RWPE2 (cell line): Measurements from ENCODE around the gene TTLL5.

ENCODE experiments used
- ATAC-seq: fragments of 200-7000 bp; cut with Tn5 transposase; 3 replicates; pipeline ENCODE4 v1.9.1; 2021; ENCODE audit warnings: low read depth
- DNase-seq: peaks from one replicate; pipeline ENCODE4 v3.0.0-alpha.2; 2020; ENCODE audit warnings: low spot score
- H3K27ac ChIP-seq: fragments of 450-650 bp; 2 replicates; pipeline ENCODE4 v1.5.1; 2017; ENCODE audit warnings: mild to moderate bottlenecking; ENCODE audit not compliant: poor library complexity, severe bottlenecking
- H3K27me3 ChIP-seq: fragments of 250-450 bp; sonication (Bioruptor Pico); 2 replicates; pipeline ENCODE4 v1.5.1; 2021; ENCODE audit warnings: mild to moderate bottlenecking, moderate library complexity; ENCODE audit not compliant: insufficient read depth, poor library complexity, severe bottlenecking
- H3K36me3 ChIP-seq: fragments of 250-450 bp; sonication (Bioruptor Pico); 2 replicates; pipeline ENCODE4 v1.5.1; 2020; ENCODE audit warnings: low read depth, mild to moderate bottlenecking, moderate library complexity
- H3K4me1 ChIP-seq: fragments of 250-450 bp; sonication (Bioruptor Pico); 2 replicates; pipeline ENCODE4 v1.5.1; 2021; ENCODE audit warnings: mild to moderate bottlenecking, moderate library complexity; ENCODE audit not compliant: insufficient read depth, poor library complexity, severe bottlenecking
- H3K4me3 ChIP-seq: fragments of 250-450 bp; sonication (Bioruptor Pico); 2 replicates; pipeline ENCODE4 v1.5.1; 2021; ENCODE audit warnings: mild to moderate bottlenecking, moderate library complexity; ENCODE audit not compliant: severe bottlenecking
- H3K9me3 ChIP-seq: fragments of 250-450 bp; sonication (Bioruptor Pico); 2 replicates; pipeline ENCODE4 v1.5.1; 2021; ENCODE audit warnings: mild to moderate bottlenecking, moderate library complexity; ENCODE audit not compliant: severe bottlenecking
- CTCF ChIP-seq: fragments of 450-650 bp; IDR thresholded peaks from one replicate; pipeline ENCODE4 v1.5.1; 2017; ENCODE audit warnings: mild to moderate bottlenecking, moderate library complexity; ENCODE audit not compliant: poor library complexity, severe bottlenecking

The TTLL5 gene

GRCh38 chr14:75784314-75784686 lies 123.3 kb downstream of the TTLL5 start:
- no peak for ATAC-seq
- Histone ChIP-seq H3K36me3 (peaks cover 72% of the 10 kb centered on the region), H3K27me3 (no peaks in the 10 kb centered on the region), H3K27ac (no peak overlapping the region), H3K9me3 (no peaks in the 10 kb centered on the region), H3K4me3 (no peak overlapping the region), H3K4me1 (no peaks in the 10 kb centered on the region)
- TF ChIP-seq CTCF: no peak
- DNase-seq: no peak

GRCh38 chr14:75793806-75794205 lies 132.8 kb downstream of the TTLL5 start:
- no peak overlapping the region for H3K27ac ChIP-seq
- DNase-seq: no peak
- TF ChIP-seq CTCF: peak; percentile 18
- H3K27me3 ChIP-seq: no peaks in the 10 kb centered on the region
- H3K9me3 ChIP-seq: peaks cover 4% of the 10 kb centered on the region
- H3K4me1 ChIP-seq: no peaks in the 10 kb centered on the region
- no peak overlapping the region for H3K4me3 ChIP-seq
- no peak for ATAC-seq
- H3K36me3 ChIP-seq: peaks cover 9% of the 10 kb centered on the region

GRCh38 chr14:75794615-75795038 lies 133.6 kb downstream of the TTLL5 start:
- H3K36me3 ChIP-seq: peaks cover 12% of the 10 kb centered on the region
- H3K4me1 ChIP-seq: no peaks in the 10 kb centered on the region
- H3K9me3 ChIP-seq: peaks cover 4% of the 10 kb centered on the region
- no peak overlapping the region for H3K27ac ChIP-seq
- ATAC-seq: peak; percentile 80; the same call in 1 of the 3 replicates
- H3K27me3 ChIP-seq: no peaks in the 10 kb centered on the region
- TF ChIP-seq CTCF: peak; percentile 44
- no peak for DNase-seq
- H3K4me3 ChIP-seq: no peak overlapping the region

- H3K36me3 ChIP-seq: peaks cover 20% of the 10 kb centered on the region
- H3K27ac ChIP-seq: no peak overlapping the region
- peaks cover 8% of the 10 kb centered on the region for H3K9me3 ChIP-seq
- ATAC-seq (no peak), DNase-seq (no peak)
- H3K4me3 ChIP-seq: no peak overlapping the region
- no peaks in the 10 kb centered on the region for H3K4me1 ChIP-seq
- TF ChIP-seq CTCF: peak; percentile 42
- H3K27me3 ChIP-seq: no peaks in the 10 kb centered on the region
Measured at GRCh38 chr14:75800792-75801191, 139.7 kb downstream of the TTLL5 start.

- no peak for ATAC-seq
- Histone ChIP-seq H3K4me1 (no peaks in the 10 kb centered on the region), H3K36me3 (peaks cover 23% of the 10 kb centered on the region), H3K27me3 (no peaks in the 10 kb centered on the region), H3K9me3 (peaks cover 6% of the 10 kb centered on the region), H3K27ac (no peak overlapping the region), H3K4me3 (no peak overlapping the region)
- no peak for DNase-seq
- TF ChIP-seq CTCF: no peak
Measured at GRCh38 chr14:75802486-75802885, 141.4 kb downstream of the TTLL5 start.
